Dermis blood vessel endothelial cell (primary cell): ENCODE results near the gene MFAP2. TPM values are rescaled to one million over a fixed set of nuclear protein-coding genes. Genes with fewer than 3 reads are reported as not detected.
"Not testable (repeated sequence)": the region's sequence is repeated elsewhere in the genome, so short reads cannot be mapped to it uniquely, and the experiment has no call there.

ENCODE experiments used
- DNase-seq: peaks from one replicate; pipeline ENCODE4 v3.0.0; 2010
- total RNA-seq: library from RNA; depleted of rRNA; stranded (reverse); fragments of >200 nt; gene quantifications from 2 replicates; pipeline ENCODE4 v1.2.3, GENCODE V29; 2014

Gene MFAP2
- total RNA-seq, 1 donor from 2014 or later = 24.5 TPM

- DNase-seq = no peak
Measured at GRCh38 chr1:16958475-16958874, 21.9 kb downstream of the MFAP2 start.

GRCh38 chr1:16957731-16958130 lies 22.7 kb downstream of the MFAP2 start:
- DNase-seq = no peak

GRCh38 chr1:16956775-16957174 lies 23.6 kb downstream of the MFAP2 start:
- no peak for DNase-seq

GRCh38 chr1:16955186-16955585 lies 25.2 kb downstream of the MFAP2 start:
- no peak for DNase-seq

- DNase-seq = no peak
Measured at GRCh38 chr1:16954579-16954978, 25.8 kb downstream of the MFAP2 start.

GRCh38 chr1:16952376-16952775 lies 28.0 kb downstream of the MFAP2 start:
- not testable (repeated sequence) for DNase-seq

- peak; percentile 35 for DNase-seq
Measured at GRCh38 chr1:16949026-16949425, 31.4 kb downstream of the MFAP2 start.

GRCh38 chr1:16948282-16948891 lies 32.0 kb downstream of the MFAP2 start:
- not testable (repeated sequence) for DNase-seq

GRCh38 chr1:16946646-16947045 lies 33.8 kb downstream of the MFAP2 start:
- DNase-seq = no peak

GRCh38 chr1:16946185-16946584 lies 34.2 kb downstream of the MFAP2 start:
- not testable (repeated sequence) for DNase-seq

- DNase-seq = not testable (repeated sequence)
Measured at GRCh38 chr1:16945512-16945911, 34.9 kb downstream of the MFAP2 start.

- no peak for DNase-seq
Measured at GRCh38 chr1:16944038-16944437, 36.4 kb downstream of the MFAP2 start.

GRCh38 chr1:16939386-16940180 lies 40.8 kb downstream of the MFAP2 start:
- DNase-seq = not testable (repeated sequence)

GRCh38 chr1:16938351-16939321 lies 41.8 kb downstream of the MFAP2 start:
- DNase-seq = no peak

GRCh38 chr1:16936580-16936979 lies 43.8 kb downstream of the MFAP2 start:
- not testable (repeated sequence) for DNase-seq

- not testable (repeated sequence) for DNase-seq
Measured at GRCh38 chr1:16933945-16934344, 46.5 kb downstream of the MFAP2 start.

GRCh38 chr1:16931206-16931934 lies 49.0 kb downstream of the MFAP2 start:
- DNase-seq = not testable (repeated sequence)

GRCh38 chr1:16929146-16930041 lies 51.0 kb downstream of the MFAP2 start:
- DNase-seq = not testable (repeated sequence)

- DNase-seq = no peak
Measured at GRCh38 chr1:16927711-16928485, 52.5 kb downstream of the MFAP2 start.

- DNase-seq = no peak
Measured at GRCh38 chr1:16927256-16927655, 53.2 kb downstream of the MFAP2 start.
